ENCODE results near the gene HELQ. TPM values are rescaled to one million over a fixed set of nuclear protein-coding genes. Genes with fewer than 3 reads are reported as not detected.
A peak's percentile ranks its signal among the peaks of the same experiment; 100 is the strongest.

Gene HELQ
- total and polyA plus RNA-seq, 9 of the 15 experiments (the other 6 are each of a cell fraction or from before 2014, with no cell fraction given) = 3.5 to 15.2 (median 11.9) TPM

DNA sequence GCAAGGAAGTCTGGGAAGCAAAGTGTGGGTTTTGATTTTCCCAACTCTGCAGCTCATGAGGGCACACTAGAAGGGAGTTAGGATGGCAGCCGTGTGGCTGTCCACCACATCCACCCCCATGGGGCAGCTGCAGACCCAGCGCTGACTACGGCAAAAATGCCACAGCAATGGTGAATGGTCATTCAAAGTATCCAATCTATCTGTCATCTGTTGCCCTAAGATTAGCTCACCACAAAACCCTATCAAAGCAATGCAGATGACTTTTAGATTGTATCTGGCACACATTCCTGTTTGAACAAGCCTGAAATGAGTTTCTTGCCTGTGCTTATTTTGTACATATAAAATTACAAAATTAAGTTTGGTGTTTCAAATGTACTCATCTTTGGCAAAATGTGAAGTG lies 91.3 kb downstream of the HELQ start (continued):
- TF ChIP-seq, protein P1, sequence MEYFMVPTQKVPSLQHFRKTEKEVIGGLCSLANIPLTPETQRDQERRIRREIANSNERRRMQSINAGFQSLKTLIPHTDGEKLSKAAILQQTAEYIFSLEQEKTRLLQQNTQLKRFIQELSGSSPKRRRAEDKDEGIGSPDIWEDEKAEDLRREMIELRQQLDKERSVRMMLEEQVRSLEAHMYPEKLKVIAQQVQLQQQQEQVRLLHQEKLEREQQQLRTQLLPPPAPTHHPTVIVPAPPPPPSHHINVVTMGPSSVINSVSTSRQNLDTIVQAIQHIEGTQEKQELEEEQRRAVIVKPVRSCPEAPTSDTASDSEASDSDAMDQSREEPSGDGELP (CRISPR knock-in tag; IDR thresholded peaks at IDR 0.05; ENCODE audit: borderline replicate concordance) = peak; percentile 44; the same call in 1 of the 2 replicates
- no peak for TF ChIP-seq CBX1 (IDR thresholded peaks at IDR 0.05; ENCODE audit: low read depth)
- no peak for TF ChIP-seq LARP7 (IDR thresholded peaks at IDR 0.05)
- TF ChIP-seq ELF4 (CRISPR knock-in tag; IDR thresholded peaks at IDR 0.05) = no peak
- TF ChIP-seq BCL6 (CRISPR knock-in tag; IDR thresholded peaks at IDR 0.05) = no peak
- TF ChIP-seq, protein P2, sequence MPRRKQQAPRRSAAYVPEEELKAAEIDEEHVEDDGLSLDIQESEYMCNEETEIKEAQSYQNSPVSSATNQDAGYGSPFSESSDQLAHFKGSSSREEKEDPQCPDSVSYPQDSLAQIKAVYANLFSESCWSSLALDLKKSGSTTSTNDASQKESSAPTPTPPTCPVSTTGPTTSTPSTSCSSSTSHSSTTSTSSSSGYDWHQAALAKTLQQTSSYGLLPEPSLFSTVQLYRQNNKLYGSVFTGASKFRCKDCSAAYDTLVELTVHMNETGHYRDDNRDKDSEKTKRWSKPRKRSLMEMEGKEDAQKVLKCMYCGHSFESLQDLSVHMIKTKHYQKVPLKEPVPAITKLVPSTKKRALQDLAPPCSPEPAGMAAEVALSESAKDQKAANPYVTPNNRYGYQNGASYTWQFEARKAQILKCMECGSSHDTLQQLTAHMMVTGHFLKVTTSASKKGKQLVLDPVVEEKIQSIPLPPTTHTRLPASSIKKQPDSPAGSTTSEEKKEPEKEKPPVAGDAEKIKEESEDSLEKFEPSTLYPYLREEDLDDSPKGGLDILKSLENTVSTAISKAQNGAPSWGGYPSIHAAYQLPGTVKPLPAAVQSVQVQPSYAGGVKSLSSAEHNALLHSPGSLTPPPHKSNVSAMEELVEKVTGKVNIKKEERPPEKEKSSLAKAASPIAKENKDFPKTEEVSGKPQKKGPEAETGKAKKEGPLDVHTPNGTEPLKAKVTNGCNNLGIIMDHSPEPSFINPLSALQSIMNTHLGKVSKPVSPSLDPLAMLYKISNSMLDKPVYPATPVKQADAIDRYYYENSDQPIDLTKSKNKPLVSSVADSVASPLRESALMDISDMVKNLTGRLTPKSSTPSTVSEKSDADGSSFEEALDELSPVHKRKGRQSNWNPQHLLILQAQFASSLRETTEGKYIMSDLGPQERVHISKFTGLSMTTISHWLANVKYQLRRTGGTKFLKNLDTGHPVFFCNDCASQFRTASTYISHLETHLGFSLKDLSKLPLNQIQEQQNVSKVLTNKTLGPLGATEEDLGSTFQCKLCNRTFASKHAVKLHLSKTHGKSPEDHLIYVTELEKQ (CRISPR knock-in tag; IDR thresholded peaks at IDR 0.05) = no peak
- TF ChIP-seq CREB1 (IDR thresholded peaks at IDR 0.05) = no peak
- no peak for TF ChIP-seq CREB1 (CRISPR knock-in tag; IDR thresholded peaks at IDR 0.05)
- no peak for TF ChIP-seq ZNF561 (CRISPR knock-in tag; conservative IDR thresholded peaks at IDR 0.05)
- no peak for TF ChIP-seq BRCA1 (IDR thresholded peaks at IDR 0.05)
- TF ChIP-seq BRCA1 (CRISPR knock-in tag; IDR thresholded peaks at IDR 0.05) = no peak
- no peak for TF ChIP-seq SIRT6 (IDR thresholded peaks at IDR 0.05; ENCODE audit: low read depth, low read length)
- TF ChIP-seq ZNF175 (CRISPR knock-in tag; IDR thresholded peaks at IDR 0.05; ENCODE audit: low read depth) = no peak
- no peak for TF ChIP-seq ZNF347 (CRISPR knock-in tag; IDR thresholded peaks at IDR 0.05; ENCODE audit: low read depth)
- peak; percentile 79; the same call in 1 of the 2 replicates for TF ChIP-seq SOX6 (IDR thresholded peaks at IDR 0.05)
- TF ChIP-seq ZKSCAN8 (CRISPR knock-in tag; IDR thresholded peaks at IDR 0.05) = no peak
- TF ChIP-seq SIN3A (IDR thresholded peaks at IDR 0.05; ENCODE audit: borderline replicate concordance in 2 of 2, control insufficient read depth in 1 of 2, low read depth in 2 of 2, low read length in 2 of 2) = no peak
- TF ChIP-seq PML (IDR thresholded peaks at IDR 0.05; ENCODE audit: low read length) = peak; percentile 93; the same call in 1 of the 2 replicates
- TF ChIP-seq BMI1 (IDR thresholded peaks at IDR 0.05; ENCODE audit: low read length) = no peak
- TF ChIP-seq HDGF (IDR thresholded peaks at IDR 0.05) = no peak
- TF ChIP-seq ZNF778 (CRISPR knock-in tag; IDR thresholded peaks at IDR 0.05) = no peak
- TF ChIP-seq ATF7 (IDR thresholded peaks at IDR 0.05) = peak; percentile 17; the same call in 1 of the 2 replicates
- TF ChIP-seq ZSCAN29 (IDR thresholded peaks at IDR 0.05) = no peak
- TF ChIP-seq TAF15 (IDR thresholded peaks at IDR 0.05; ENCODE audit: low read depth, low read length) = no peak
- no peak for TF ChIP-seq RBM15 (IDR thresholded peaks at IDR 0.05; ENCODE audit: insufficient read depth, low read length)
- TF ChIP-seq DPF2 (IDR thresholded peaks at IDR 0.05) = peak; percentile 81
- no peak for TF ChIP-seq MCM3 (IDR thresholded peaks at IDR 0.05)
- TF ChIP-seq, protein P3, sequence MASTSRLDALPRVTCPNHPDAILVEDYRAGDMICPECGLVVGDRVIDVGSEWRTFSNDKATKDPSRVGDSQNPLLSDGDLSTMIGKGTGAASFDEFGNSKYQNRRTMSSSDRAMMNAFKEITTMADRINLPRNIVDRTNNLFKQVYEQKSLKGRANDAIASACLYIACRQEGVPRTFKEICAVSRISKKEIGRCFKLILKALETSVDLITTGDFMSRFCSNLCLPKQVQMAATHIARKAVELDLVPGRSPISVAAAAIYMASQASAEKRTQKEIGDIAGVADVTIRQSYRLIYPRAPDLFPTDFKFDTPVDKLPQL (IDR thresholded peaks at IDR 0.05; ENCODE audit: extremely low read depth, insufficient read length) = no peak
- TF ChIP-seq ZNF282 (CRISPR knock-in tag; IDR thresholded peaks at IDR 0.05) = no peak
- no peak for TF ChIP-seq TGIF2 (CRISPR knock-in tag; IDR thresholded peaks at IDR 0.05)

Data from K562 (cell line).